WTC11 (cell line): ENCODE results near the gene TARM1. TPM values are rescaled to one million over a fixed set of nuclear protein-coding genes. Genes with fewer than 3 reads are reported as not detected.

Source experiments
- ATAC-seq: fragments of 200-7000 bp; cut with Tn5 transposase; 2 replicates; pipeline ENCODE4 v1.10.0; 2021; ENCODE audit warnings: mild to moderate bottlenecking, moderate library complexity
- CTCF ChIA-PET: fragments of 300-600 bp; sonication (Branson Sonifier 250); formaldehyde crosslinking; loops from one replicate; lab custom pipeline; 2021; ENCODE audit warnings: antibody characterized with exemption; lab: Charles Lee
- POLR2A ChIA-PET: fragments of 350-600 bp; sonication (Branson Sonifier 250); formaldehyde crosslinking; loops from one replicate; lab custom pipeline; 2021; ENCODE audit warnings: antibody characterized with exemption; lab: Charles Lee
- DNase-seq: peaks from one replicate; pipeline ENCODE4 v3.0.0; 2021; ENCODE audit warnings: low spot score
- H3K27ac Mint-ChIP-seq: 2 replicates; pipeline ENCODE4 v1.8.0; 2021; ENCODE audit warnings: mixed read lengths
- H3K27me3 Mint-ChIP-seq: 2 replicates; pipeline ENCODE4 v1.8.0; 2021; ENCODE audit warnings: low read depth, mild to moderate bottlenecking, moderate library complexity, mixed read lengths
- H3K36me3 Mint-ChIP-seq: 2 replicates; pipeline ENCODE4 v1.8.0; 2021; ENCODE audit warnings: mixed read lengths
- H3K4me1 Mint-ChIP-seq: 2 replicates; pipeline ENCODE4 v1.8.0; 2022; ENCODE audit warnings: mixed read lengths
- H3K4me3 Mint-ChIP-seq: 2 replicates; pipeline ENCODE4 v1.8.0; 2021; ENCODE audit warnings: mild to moderate bottlenecking, moderate library complexity, mixed read lengths
- H3K9me3 Mint-ChIP-seq: 2 replicates; pipeline ENCODE4 v1.8.0; 2021; ENCODE audit warnings: mixed read lengths
- FOXP1 ChIP-seq: sonication (generic); formaldehyde crosslinking; IDR thresholded peaks from 2 replicates; pipeline ENCODE4 v1.8.0; 2022; ENCODE audit warnings: missing genetic modification reagents, mild to moderate bottlenecking, moderate library complexity, borderline replicate concordance
- IRF2 ChIP-seq: sonication (generic); formaldehyde crosslinking; IDR thresholded peaks from 2 replicates; pipeline ENCODE4 v1.8.0; 2022; ENCODE audit warnings: low read depth, missing genetic modification reagents, borderline replicate concordance
- JAZF1 ChIP-seq: fragments of 250-450 bp; sonication (Bioruptor Pico); IDR thresholded peaks from 2 replicates; pipeline ENCODE4 v1.9.0; 2021; ENCODE audit warnings: moderate library complexity, mild to moderate bottlenecking, inconsistent platforms
- MXD4 ChIP-seq: fragments of 250-450 bp; sonication (Bioruptor Pico); IDR thresholded peaks from 2 replicates; pipeline ENCODE4 v1.8.0; 2021; ENCODE audit warnings: mild to moderate bottlenecking, moderate library complexity, borderline replicate concordance
- NFYB ChIP-seq: sonication (generic); formaldehyde crosslinking; conservative IDR thresholded peaks from 2 replicates; pipeline ENCODE4 v1.8.0; 2022; ENCODE audit warnings: low read depth, missing genetic modification reagents
- SMAD4 ChIP-seq: sonication (generic); formaldehyde crosslinking; IDR thresholded peaks from 2 replicates; pipeline ENCODE4 v1.8.0; 2022; ENCODE audit warnings: mild to moderate bottlenecking, missing genetic modification reagents
- SP1 ChIP-seq: sonication (generic); formaldehyde crosslinking; conservative IDR thresholded peaks from 2 replicates; pipeline ENCODE4 v1.8.1; 2022; ENCODE audit warnings: missing genetic modification reagents
- TEAD1 ChIP-seq: sonication (generic); formaldehyde crosslinking; IDR thresholded peaks from 2 replicates; pipeline ENCODE4 v1.8.0; 2022; ENCODE audit warnings: mild to moderate bottlenecking, missing genetic modification reagents
- ZNF121 ChIP-seq: sonication (generic); formaldehyde crosslinking; IDR thresholded peaks from 2 replicates; pipeline ENCODE4 v1.8.0; 2023; ENCODE audit warnings: missing genetic modification reagents
- ZNF138 ChIP-seq: sonication (generic); formaldehyde crosslinking; conservative IDR thresholded peaks from 2 replicates; pipeline ENCODE4 v1.8.1; 2022; ENCODE audit warnings: mild to moderate bottlenecking, moderate library complexity, missing genetic modification reagents
- ZNF671 ChIP-seq: fragments of 250-450 bp; sonication (Bioruptor Pico); IDR thresholded peaks from 2 replicates; pipeline ENCODE4 v1.8.0; 2021; ENCODE audit warnings: mild to moderate bottlenecking
- total RNA-seq: library from RNA; stranded (reverse); gene quantifications from 3 replicates; pipeline ENCODE4 v1.2.3, GENCODE V29; 2021
- TF ChIP-seq, protein P1 (sequence below): sonication (generic); formaldehyde crosslinking; conservative IDR thresholded peaks from 2 replicates; pipeline ENCODE4 v1.8.1; 2022; ENCODE audit warnings: mild to moderate bottlenecking, missing genetic modification reagents
- TF ChIP-seq, protein P2 (sequence below): fragments of 250-450 bp; sonication (Bioruptor Pico); conservative IDR thresholded peaks from 2 replicates; pipeline ENCODE4 v1.9.0; 2021; ENCODE audit warnings: mild to moderate bottlenecking
- TF ChIP-seq, protein P3 (sequence below): sonication (generic); formaldehyde crosslinking; IDR thresholded peaks from 2 replicates; pipeline ENCODE4 v1.8.1; 2022; ENCODE audit warnings: mild to moderate bottlenecking, moderate library complexity, missing genetic modification reagents
- TF ChIP-seq, protein P4 (sequence below): sonication (generic); formaldehyde crosslinking; IDR thresholded peaks from 2 replicates; pipeline ENCODE4 v1.8.0; 2022; ENCODE audit warnings: mild to moderate bottlenecking, missing genetic modification reagents
- TF ChIP-seq, protein P5 (sequence below): sonication (generic); formaldehyde crosslinking; IDR thresholded peaks from 2 replicates; pipeline ENCODE4 v1.8.0; 2023; ENCODE audit warnings: missing genetic modification reagents, mild to moderate bottlenecking, borderline replicate concordance
- TF ChIP-seq, protein P6 (sequence below): sonication (generic); formaldehyde crosslinking; IDR thresholded peaks from 2 replicates; pipeline ENCODE4 v1.8.0; 2023; ENCODE audit warnings: mild to moderate bottlenecking, missing genetic modification reagents
- TF ChIP-seq, protein P7 (sequence below): fragments of 200-600 bp; IDR thresholded peaks from 2 replicates; pipeline ENCODE4 v1.8.0; 2022; ENCODE audit warnings: antibody characterized with exemption
- TF ChIP-seq, protein P8 (sequence below): sonication (generic); formaldehyde crosslinking; IDR thresholded peaks from 2 replicates; pipeline ENCODE4 v1.8.0; 2022; ENCODE audit warnings: mild to moderate bottlenecking, missing genetic modification reagents

Gene TARM1
- total RNA-seq, 1 experiment from 2014 or later: not detected

DNA sequence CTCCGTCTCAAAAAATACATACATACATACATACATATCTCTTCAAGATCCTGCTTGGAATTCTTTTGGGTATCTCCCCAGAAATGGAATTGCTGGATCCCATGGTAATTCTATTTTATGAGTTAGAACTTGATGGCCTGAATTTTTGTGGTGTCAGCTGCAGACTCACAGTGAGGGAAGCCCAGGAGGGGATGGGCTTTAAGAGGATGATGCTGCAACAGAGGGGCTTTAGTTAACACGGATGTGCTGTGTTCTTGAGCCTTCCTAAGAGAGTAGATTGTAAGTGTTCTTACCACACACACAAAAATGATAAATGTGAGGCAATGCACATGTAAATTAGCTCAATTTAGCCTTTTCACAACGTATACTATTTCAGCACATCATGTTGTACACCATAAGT, 58.0 kb downstream of the TARM1 start (continued):
- no peak for TF ChIP-seq SP1
- TF ChIP-seq, protein P1, sequence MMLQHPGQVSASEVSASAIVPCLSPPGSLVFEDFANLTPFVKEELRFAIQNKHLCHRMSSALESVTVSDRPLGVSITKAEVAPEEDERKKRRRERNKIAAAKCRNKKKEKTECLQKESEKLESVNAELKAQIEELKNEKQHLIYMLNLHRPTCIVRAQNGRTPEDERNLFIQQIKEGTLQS (CRISPR knock-in tag): no peak
- TF ChIP-seq, protein P2, sequence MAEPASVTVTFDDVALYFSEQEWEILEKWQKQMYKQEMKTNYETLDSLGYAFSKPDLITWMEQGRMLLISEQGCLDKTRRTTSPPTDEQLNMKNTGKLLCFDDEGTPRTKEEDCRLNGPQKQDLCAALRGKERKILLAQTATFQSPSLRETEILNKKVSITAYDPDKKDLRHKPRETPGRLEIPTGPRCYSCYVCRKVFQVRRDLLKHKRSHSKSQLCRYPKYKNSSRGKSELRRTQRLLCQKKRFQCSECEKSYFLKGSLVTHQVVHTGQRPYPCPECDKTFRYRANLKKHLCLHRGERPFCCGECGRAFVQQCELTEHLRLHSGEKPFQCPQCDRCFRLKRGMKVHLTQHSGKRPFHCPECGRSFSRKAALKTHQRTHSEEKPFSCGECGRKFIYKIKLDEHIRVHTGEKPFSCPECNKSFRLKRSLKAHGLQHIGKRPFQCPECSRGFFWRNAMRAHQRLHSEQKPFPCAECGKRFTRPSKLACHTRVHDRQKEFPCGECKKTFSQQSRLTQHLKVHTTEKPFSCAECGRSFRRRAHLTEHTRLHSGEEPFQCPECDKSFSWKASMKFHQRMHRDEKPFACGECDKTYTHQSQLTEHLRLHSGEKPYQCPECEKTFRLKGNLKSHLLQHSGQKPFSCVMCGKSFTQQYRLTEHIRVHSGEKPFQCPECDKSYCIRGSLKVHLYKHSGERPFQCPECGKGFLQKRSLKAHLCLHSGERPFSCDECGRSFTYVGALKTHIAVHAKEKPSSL (CRISPR knock-in tag): no peak

DNA sequence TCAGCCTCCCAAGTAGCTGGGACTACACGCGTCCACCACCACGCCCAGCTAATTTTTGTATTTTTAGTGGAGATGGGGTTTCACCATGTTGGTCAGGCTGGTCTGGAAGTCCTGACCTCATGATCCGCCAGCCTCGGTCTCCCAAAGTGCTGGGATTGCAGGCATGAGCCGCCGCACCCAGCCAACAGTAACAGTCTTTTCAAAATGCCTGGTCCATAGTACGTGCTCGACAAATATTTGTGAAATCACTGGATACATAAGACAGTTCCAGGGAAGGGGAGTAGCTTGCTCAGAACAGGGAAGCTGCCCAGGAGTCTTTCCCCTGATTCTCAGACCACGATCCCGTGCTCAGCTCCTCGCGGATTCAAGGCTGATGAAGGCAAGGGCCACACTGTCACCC, 59.2 kb downstream of the TARM1 start:
- DNase-seq (no peak), ATAC-seq (no peak)
- TF ChIP-seq TEAD1 (CRISPR knock-in tag) (no peak), IRF2 (CRISPR knock-in tag) (no peak), FOXP1 (CRISPR knock-in tag) (no peak), SMAD4 (CRISPR knock-in tag) (no peak), ZNF138 (CRISPR knock-in tag) (no peak), JAZF1 (CRISPR knock-in tag) (no peak), ZNF121 (no peak), ZNF671 (CRISPR knock-in tag) (no peak), NFYB (CRISPR knock-in tag) (no peak), MXD4 (CRISPR knock-in tag) (no peak)
- TF ChIP-seq, protein P3, sequence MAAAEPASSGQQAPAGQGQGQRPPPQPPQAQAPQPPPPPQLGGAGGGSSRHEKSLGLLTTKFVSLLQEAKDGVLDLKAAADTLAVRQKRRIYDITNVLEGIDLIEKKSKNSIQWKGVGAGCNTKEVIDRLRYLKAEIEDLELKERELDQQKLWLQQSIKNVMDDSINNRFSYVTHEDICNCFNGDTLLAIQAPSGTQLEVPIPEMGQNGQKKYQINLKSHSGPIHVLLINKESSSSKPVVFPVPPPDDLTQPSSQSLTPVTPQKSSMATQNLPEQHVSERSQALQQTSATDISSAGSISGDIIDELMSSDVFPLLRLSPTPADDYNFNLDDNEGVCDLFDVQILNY (CRISPR knock-in tag): no peak
- TF ChIP-seq, protein P4, sequence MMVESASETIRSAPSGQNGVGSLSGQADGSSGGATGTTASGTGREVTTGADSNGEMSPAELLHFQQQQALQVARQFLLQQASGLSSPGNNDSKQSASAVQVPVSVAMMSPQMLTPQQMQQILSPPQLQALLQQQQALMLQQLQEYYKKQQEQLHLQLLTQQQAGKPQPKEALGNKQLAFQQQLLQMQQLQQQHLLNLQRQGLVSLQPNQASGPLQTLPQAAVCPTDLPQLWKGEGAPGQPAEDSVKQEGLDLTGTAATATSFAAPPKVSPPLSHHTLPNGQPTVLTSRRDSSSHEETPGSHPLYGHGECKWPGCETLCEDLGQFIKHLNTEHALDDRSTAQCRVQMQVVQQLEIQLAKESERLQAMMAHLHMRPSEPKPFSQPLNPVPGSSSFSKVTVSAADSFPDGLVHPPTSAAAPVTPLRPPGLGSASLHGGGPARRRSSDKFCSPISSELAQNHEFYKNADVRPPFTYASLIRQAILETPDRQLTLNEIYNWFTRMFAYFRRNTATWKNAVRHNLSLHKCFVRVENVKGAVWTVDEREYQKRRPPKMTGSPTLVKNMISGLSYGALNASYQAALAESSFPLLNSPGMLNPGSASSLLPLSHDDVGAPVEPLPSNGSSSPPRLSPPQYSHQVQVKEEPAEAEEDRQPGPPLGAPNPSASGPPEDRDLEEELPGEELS (CRISPR knock-in tag): no peak
- TF ChIP-seq, protein P5, sequence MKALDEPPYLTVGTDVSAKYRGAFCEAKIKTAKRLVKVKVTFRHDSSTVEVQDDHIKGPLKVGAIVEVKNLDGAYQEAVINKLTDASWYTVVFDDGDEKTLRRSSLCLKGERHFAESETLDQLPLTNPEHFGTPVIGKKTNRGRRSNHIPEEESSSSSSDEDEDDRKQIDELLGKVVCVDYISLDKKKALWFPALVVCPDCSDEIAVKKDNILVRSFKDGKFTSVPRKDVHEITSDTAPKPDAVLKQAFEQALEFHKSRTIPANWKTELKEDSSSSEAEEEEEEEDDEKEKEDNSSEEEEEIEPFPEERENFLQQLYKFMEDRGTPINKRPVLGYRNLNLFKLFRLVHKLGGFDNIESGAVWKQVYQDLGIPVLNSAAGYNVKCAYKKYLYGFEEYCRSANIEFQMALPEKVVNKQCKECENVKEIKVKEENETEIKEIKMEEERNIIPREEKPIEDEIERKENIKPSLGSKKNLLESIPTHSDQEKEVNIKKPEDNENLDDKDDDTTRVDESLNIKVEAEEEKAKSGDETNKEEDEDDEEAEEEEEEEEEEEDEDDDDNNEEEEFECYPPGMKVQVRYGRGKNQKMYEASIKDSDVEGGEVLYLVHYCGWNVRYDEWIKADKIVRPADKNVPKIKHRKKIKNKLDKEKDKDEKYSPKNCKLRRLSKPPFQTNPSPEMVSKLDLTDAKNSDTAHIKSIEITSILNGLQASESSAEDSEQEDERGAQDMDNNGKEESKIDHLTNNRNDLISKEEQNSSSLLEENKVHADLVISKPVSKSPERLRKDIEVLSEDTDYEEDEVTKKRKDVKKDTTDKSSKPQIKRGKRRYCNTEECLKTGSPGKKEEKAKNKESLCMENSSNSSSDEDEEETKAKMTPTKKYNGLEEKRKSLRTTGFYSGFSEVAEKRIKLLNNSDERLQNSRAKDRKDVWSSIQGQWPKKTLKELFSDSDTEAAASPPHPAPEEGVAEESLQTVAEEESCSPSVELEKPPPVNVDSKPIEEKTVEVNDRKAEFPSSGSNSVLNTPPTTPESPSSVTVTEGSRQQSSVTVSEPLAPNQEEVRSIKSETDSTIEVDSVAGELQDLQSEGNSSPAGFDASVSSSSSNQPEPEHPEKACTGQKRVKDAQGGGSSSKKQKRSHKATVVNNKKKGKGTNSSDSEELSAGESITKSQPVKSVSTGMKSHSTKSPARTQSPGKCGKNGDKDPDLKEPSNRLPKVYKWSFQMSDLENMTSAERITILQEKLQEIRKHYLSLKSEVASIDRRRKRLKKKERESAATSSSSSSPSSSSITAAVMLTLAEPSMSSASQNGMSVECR: no peak
- TF ChIP-seq, protein P6, sequence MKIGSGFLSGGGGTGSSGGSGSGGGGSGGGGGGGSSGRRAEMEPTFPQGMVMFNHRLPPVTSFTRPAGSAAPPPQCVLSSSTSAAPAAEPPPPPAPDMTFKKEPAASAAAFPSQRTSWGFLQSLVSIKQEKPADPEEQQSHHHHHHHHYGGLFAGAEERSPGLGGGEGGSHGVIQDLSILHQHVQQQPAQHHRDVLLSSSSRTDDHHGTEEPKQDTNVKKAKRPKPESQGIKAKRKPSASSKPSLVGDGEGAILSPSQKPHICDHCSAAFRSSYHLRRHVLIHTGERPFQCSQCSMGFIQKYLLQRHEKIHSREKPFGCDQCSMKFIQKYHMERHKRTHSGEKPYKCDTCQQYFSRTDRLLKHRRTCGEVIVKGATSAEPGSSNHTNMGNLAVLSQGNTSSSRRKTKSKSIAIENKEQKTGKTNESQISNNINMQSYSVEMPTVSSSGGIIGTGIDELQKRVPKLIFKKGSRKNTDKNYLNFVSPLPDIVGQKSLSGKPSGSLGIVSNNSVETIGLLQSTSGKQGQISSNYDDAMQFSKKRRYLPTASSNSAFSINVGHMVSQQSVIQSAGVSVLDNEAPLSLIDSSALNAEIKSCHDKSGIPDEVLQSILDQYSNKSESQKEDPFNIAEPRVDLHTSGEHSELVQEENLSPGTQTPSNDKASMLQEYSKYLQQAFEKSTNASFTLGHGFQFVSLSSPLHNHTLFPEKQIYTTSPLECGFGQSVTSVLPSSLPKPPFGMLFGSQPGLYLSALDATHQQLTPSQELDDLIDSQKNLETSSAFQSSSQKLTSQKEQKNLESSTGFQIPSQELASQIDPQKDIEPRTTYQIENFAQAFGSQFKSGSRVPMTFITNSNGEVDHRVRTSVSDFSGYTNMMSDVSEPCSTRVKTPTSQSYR (CRISPR knock-in tag): no peak
- TF ChIP-seq, protein P2 (CRISPR knock-in tag): no peak
- TF ChIP-seq, protein P7, sequence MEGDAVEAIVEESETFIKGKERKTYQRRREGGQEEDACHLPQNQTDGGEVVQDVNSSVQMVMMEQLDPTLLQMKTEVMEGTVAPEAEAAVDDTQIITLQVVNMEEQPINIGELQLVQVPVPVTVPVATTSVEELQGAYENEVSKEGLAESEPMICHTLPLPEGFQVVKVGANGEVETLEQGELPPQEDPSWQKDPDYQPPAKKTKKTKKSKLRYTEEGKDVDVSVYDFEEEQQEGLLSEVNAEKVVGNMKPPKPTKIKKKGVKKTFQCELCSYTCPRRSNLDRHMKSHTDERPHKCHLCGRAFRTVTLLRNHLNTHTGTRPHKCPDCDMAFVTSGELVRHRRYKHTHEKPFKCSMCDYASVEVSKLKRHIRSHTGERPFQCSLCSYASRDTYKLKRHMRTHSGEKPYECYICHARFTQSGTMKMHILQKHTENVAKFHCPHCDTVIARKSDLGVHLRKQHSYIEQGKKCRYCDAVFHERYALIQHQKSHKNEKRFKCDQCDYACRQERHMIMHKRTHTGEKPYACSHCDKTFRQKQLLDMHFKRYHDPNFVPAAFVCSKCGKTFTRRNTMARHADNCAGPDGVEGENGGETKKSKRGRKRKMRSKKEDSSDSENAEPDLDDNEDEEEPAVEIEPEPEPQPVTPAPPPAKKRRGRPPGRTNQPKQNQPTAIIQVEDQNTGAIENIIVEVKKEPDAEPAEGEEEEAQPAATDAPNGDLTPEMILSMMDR: no peak
- TF ChIP-seq, protein P8, sequence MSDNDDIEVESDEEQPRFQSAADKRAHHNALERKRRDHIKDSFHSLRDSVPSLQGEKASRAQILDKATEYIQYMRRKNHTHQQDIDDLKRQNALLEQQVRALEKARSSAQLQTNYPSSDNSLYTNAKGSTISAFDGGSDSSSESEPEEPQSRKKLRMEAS (CRISPR knock-in tag): no peak
- POLR2A ChIA-PET: no interaction called here
- H3K4me3 Mint-ChIP-seq: no peak overlapping the region
- H3K4me1 Mint-ChIP-seq: peaks cover 14% of the 10 kb centered on the region
- 0 out of 2 replicates have a peak, but pooled peaks cover 2% of the 10 kb centered on the region for H3K36me3 Mint-ChIP-seq
- H3K27me3 Mint-ChIP-seq: peaks cover 25% of the 10 kb centered on the region
- no peak overlapping the region for H3K27ac Mint-ChIP-seq
- H3K9me3 Mint-ChIP-seq: peaks cover 7% of the 10 kb centered on the region; the same call in 1 of the 2 replicates
- CTCF ChIA-PET: interaction anchor here (0.6 to 4.8 kb wide), 3 partner anchors 18 to 213 kb away, joined by 3 to 54 read pairs (median 4); no protein-coding TSS in a partner anchor
